HepG2 (cell line): Measurements from ENCODE around the gene EPN2. TPM values are rescaled to one million over a fixed set of nuclear protein-coding genes. Genes with fewer than 3 reads are reported as not detected.

Source experiments
- ASH2L ChIP-seq: fragments of 300-600, 200-600 bp; sonication (generic); IDR thresholded peaks from 2 replicates; pipeline ENCODE4 v1.7.0; 2017; ENCODE audit warnings: low read depth, mild to moderate bottlenecking, moderate library complexity, mixed read lengths, low read length; ENCODE audit not compliant: insufficient read length
- GATAD2A ChIP-seq: IDR thresholded peaks from 2 replicates; pipeline ENCODE4 v1.6.1; 2016
- MATR3 ChIP-seq: sonication (generic); formaldehyde crosslinking; IDR thresholded peaks from 2 replicates; pipeline ENCODE4 v1.4.0; 2020; ENCODE audit warnings: missing genetic modification reagents
- MZF1 ChIP-seq: sonication (generic); formaldehyde crosslinking; IDR thresholded peaks from 2 replicates; pipeline ENCODE4 v1.8.1; 2023; ENCODE audit warnings: mild to moderate bottlenecking, missing genetic modification reagents, borderline replicate concordance
- NR2C2 ChIP-seq: sonication (generic); formaldehyde crosslinking; IDR thresholded peaks from 2 replicates; pipeline ENCODE4 v1.4.0; 2020; ENCODE audit warnings: missing genetic modification reagents, mild to moderate bottlenecking, moderate library complexity, borderline replicate concordance
- SSRP1 ChIP-seq: IDR thresholded peaks from 2 replicates; pipeline ENCODE4 v1.6.1; 2016; ENCODE audit warnings: control low read depth
- TSC22D2 ChIP-seq: sonication (generic); formaldehyde crosslinking; IDR thresholded peaks from 2 replicates; pipeline ENCODE4 v1.5.1; 2020; ENCODE audit warnings: missing genetic modification reagents, mild to moderate bottlenecking, borderline replicate concordance
- ZFYVE20 ChIP-seq: sonication (generic); formaldehyde crosslinking; IDR thresholded peaks from 2 replicates; pipeline ENCODE4 v1.8.0; 2023; ENCODE audit warnings: low read depth, mild to moderate bottlenecking, moderate library complexity, missing genetic modification reagents, borderline replicate concordance
- ZNF17 ChIP-seq: sonication (generic); formaldehyde crosslinking; IDR thresholded peaks from 2 replicates; pipeline ENCODE4 v1.5.0; 2020; ENCODE audit warnings: mild to moderate bottlenecking, missing genetic modification reagents
- ZNF296 ChIP-seq: sonication (generic); formaldehyde crosslinking; conservative IDR thresholded peaks from 2 replicates; pipeline ENCODE4 v1.5.0; 2020; ENCODE audit warnings: mild to moderate bottlenecking, missing genetic modification reagents
- ZNF326 ChIP-seq: sonication (generic); formaldehyde crosslinking; IDR thresholded peaks from 2 replicates; pipeline ENCODE4 v1.4.0; 2020; ENCODE audit warnings: missing genetic modification reagents, borderline replicate concordance
- ZNF354B ChIP-seq: sonication (generic); formaldehyde crosslinking; IDR thresholded peaks from 2 replicates; pipeline ENCODE4 v1.8.0; 2022; ENCODE audit warnings: mild to moderate bottlenecking, missing genetic modification reagents
- ZNF432 ChIP-seq: sonication (generic); formaldehyde crosslinking; IDR thresholded peaks from 2 replicates; pipeline ENCODE4 v1.5.0; 2020; ENCODE audit warnings: missing genetic modification reagents, mild to moderate bottlenecking, borderline replicate concordance
- ZNF724P ChIP-seq: sonication (generic); formaldehyde crosslinking; IDR thresholded peaks from 2 replicates; pipeline ENCODE4 v1.8.0; 2022; ENCODE audit warnings: missing genetic modification reagents, borderline replicate concordance
- ZNF816 ChIP-seq: sonication (generic); formaldehyde crosslinking; IDR thresholded peaks from 2 replicates; pipeline ENCODE4 v1.8.0; 2022; ENCODE audit warnings: missing genetic modification reagents, mild to moderate bottlenecking, borderline replicate concordance
- ZZZ3 ChIP-seq: sonication (generic); formaldehyde crosslinking; IDR thresholded peaks from 2 replicates; pipeline ENCODE4 v1.4.0; 2020; ENCODE audit warnings: missing genetic modification reagents, mild to moderate bottlenecking, borderline replicate concordance
- polyA plus RNA-seq, 8 experiments: library from polyadenylated mRNA; depleted of rRNA in 3 of 8; stranded (reverse) in 7 of 8; unstranded in 1 of 8; fragments of >200 nt; fragmentation: Illumina TruSeq in 4 of 8; extraction: Trizol in 4 of 8; gene quantifications; 2 replicates each; pipeline versions ENCODE4 v1.2.1 to v1.2.3, GENCODE V29; 2011 to 2016; ENCODE audit warnings: low read depth in 4 of 8, missing spikeins in 1 of 8, mixed read lengths in 1 of 8; ENCODE audit not compliant: insufficient read depth in 1 of 8
- total RNA-seq, 5 experiments: library from RNA; depleted of rRNA; stranded (reverse); fragments of >200 nt; fragmentation: Illumina TruSeq; extraction: Trizol; gene quantifications; 2 replicates each; pipeline ENCODE4 v1.2.3, GENCODE V29; 2016; ENCODE audit warnings: low read depth in 1 of 5
- TF ChIP-seq, protein P1 (sequence below): sonication (generic); formaldehyde crosslinking; IDR thresholded peaks from 2 replicates; pipeline ENCODE4 v1.4.0; 2020; ENCODE audit warnings: missing genetic modification reagents, borderline replicate concordance
- TF ChIP-seq, protein P2 (sequence below): IDR thresholded peaks from 2 replicates; pipeline ENCODE4 v1.6.1; 2016; ENCODE audit warnings: missing compliant biosample characterization, missing genetic modification reagents, borderline replicate concordance
- TF ChIP-seq, protein P3 (sequence below): sonication (generic); formaldehyde crosslinking; IDR thresholded peaks from 2 replicates; pipeline ENCODE4 v1.4.0; 2020; ENCODE audit warnings: missing genetic modification reagents
- TF ChIP-seq, protein P4 (sequence below): IDR thresholded peaks from 2 replicates; pipeline ENCODE4 v1.6.1; 2012; ENCODE audit warnings: inconsistent platforms

EPN2 gene
- total and polyA plus RNA-seq, 2 of the 13 experiments (the other 11 are each of a cell fraction or from before 2014, with no cell fraction given) = 7.8 to 19.2 TPM

DNA sequence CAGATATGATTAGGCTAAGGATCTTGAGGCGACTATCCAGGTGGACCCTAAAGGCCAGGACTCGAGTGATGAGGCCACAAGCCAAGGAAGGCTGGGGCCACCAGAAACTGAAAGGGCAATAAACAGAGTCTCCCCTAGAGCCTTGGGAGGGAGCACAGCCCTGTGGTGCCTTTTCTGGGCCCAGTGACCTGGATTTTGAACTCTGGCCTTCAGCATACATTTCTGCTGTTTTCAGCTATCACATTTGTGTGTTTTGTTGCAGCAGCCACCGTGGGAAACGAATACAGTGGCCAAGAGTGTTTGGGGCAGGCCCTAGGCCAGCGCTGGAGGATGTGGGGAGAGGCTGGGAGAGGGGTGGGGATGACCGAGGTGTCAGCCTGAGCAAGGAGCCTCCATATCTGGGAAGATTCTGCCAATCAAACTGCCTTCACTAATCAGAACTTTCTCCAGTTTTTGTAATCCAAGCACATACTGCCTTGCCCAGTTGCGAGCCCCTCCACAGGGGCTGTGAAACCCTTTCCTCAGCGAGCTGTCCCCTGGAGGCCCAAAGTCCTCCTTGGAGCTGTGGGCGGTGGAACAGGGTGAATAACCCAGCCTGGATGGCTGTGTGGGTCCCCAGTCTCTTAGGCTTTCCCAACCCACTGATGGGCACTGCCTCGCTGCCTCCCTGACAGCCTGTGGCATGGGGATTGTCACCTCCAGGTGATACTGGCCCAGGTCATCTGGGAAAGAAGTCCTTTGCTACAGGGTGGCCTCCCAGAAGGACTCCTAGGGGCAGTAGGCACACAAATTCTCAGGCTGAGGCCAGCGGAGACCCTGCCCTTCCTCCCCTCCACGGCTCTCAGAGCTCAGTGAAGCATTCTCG is 108.6 kb downstream of the EPN2 start (continued):
- TF ChIP-seq ASH2L (no peak), ZNF816 (no peak), MATR3 (CRISPR knock-in tag) (no peak), ZFYVE20 (CRISPR knock-in tag) (no peak), GATAD2A (CRISPR knock-in tag) (peak; percentile 36; the same call in 1 of the 2 replicates), SSRP1 (CRISPR knock-in tag) (no peak), NR2C2 (CRISPR knock-in tag) (peak; percentile 63), TSC22D2 (CRISPR knock-in tag) (no peak), ZZZ3 (no peak), ZNF432 (CRISPR knock-in tag) (no peak), ZNF296 (no peak), ZNF326 (CRISPR knock-in tag) (no peak), ZNF354B (CRISPR knock-in tag) (no peak), ZNF17 (no peak), ZNF724P (CRISPR knock-in tag) (no peak), MZF1 (CRISPR knock-in tag) (no peak)
- TF ChIP-seq, protein P1, sequence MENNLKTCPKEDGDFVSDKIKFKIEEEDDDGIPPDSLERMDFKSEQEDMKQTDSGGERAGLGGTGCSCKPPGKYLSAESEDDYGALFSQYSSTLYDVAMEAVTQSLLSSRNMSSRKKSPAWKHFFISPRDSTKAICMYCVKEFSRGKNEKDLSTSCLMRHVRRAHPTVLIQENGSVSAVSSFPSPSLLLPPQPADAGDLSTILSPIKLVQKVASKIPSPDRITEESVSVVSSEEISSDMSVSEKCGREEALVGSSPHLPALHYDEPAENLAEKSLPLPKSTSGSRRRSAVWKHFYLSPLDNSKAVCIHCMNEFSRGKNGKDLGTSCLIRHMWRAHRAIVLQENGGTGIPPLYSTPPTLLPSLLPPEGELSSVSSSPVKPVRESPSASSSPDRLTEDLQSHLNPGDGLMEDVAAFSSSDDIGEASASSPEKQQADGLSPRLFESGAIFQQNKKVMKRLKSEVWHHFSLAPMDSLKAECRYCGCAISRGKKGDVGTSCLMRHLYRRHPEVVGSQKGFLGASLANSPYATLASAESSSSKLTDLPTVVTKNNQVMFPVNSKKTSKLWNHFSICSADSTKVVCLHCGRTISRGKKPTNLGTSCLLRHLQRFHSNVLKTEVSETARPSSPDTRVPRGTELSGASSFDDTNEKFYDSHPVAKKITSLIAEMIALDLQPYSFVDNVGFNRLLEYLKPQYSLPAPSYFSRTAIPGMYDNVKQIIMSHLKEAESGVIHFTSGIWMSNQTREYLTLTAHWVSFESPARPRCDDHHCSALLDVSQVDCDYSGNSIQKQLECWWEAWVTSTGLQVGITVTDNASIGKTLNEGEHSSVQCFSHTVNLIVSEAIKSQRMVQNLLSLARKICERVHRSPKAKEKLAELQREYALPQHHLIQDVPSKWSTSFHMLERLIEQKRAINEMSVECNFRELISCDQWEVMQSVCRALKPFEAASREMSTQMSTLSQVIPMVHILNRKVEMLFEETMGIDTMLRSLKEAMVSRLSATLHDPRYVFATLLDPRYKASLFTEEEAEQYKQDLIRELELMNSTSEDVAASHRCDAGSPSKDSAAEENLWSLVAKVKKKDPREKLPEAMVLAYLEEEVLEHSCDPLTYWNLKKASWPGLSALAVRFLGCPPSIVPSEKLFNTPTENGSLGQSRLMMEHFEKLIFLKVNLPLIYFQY (CRISPR knock-in tag) = no peak
- TF ChIP-seq, protein P2, sequence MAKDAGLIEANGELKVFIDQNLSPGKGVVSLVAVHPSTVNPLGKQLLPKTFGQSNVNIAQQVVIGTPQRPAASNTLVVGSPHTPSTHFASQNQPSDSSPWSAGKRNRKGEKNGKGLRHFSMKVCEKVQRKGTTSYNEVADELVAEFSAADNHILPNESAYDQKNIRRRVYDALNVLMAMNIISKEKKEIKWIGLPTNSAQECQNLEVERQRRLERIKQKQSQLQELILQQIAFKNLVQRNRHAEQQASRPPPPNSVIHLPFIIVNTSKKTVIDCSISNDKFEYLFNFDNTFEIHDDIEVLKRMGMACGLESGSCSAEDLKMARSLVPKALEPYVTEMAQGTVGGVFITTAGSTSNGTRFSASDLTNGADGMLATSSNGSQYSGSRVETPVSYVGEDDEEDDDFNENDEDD (CRISPR knock-in tag) = no peak
- TF ChIP-seq, protein P3, sequence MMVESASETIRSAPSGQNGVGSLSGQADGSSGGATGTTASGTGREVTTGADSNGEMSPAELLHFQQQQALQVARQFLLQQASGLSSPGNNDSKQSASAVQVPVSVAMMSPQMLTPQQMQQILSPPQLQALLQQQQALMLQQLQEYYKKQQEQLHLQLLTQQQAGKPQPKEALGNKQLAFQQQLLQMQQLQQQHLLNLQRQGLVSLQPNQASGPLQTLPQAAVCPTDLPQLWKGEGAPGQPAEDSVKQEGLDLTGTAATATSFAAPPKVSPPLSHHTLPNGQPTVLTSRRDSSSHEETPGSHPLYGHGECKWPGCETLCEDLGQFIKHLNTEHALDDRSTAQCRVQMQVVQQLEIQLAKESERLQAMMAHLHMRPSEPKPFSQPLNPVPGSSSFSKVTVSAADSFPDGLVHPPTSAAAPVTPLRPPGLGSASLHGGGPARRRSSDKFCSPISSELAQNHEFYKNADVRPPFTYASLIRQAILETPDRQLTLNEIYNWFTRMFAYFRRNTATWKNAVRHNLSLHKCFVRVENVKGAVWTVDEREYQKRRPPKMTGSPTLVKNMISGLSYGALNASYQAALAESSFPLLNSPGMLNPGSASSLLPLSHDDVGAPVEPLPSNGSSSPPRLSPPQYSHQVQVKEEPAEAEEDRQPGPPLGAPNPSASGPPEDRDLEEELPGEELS = peak; percentile 48
- TF ChIP-seq, protein P4, sequence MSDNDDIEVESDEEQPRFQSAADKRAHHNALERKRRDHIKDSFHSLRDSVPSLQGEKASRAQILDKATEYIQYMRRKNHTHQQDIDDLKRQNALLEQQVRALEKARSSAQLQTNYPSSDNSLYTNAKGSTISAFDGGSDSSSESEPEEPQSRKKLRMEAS = 0 out of 2 replicates have a peak, but pooled peaks have one; percentile 47
